ENCODE measurements around the gene TEN1. TPM values are rescaled to one million over a fixed set of nuclear protein-coding genes. Genes with fewer than 3 reads are reported as not detected.
"Not testable (repeated sequence)": the region's sequence is repeated elsewhere in the genome, so short reads cannot be mapped to it uniquely, and the experiment has no call there.

TEN1 gene
- total and polyA plus RNA-seq, 5 donors, result 8.5 to 22.5 (median 10.9) TPM

DNA sequence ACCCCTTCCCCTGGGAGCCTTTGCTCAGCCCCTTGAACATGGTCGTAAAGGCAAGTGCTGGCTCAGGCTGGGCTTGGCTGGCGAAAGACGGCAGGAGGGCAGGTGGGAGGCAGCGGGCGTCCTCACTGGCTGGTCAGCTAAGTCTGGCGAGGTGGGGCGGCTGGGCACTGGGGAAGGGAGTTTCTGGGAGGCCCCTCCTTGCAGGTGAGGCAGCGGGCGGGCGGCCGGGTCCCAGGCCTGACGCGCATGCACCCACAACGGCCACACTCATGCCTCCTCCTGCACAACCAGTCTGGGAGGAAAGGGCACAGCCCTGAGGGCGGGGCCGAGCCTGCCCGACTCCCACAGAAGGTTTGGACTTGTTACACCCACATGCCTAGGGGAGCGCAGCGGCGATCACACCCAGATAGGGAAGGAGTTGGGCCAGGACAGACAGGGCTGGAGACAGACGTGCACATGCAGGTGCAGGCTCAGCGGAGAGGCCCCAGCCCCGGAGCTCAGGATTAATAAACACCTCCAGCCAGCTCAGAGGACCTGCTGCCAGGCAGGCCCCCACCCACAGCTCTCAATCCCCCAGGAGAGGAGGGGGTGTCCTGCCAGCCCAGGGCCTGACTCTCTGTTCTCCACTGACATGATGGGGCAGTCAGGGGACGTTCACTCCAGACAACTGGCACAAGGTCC, 48.3 kb downstream of the TEN1 start, which contains the start of gene EVPL:
EVPL (minus strand) TSS at position 148 of the 681 bp plus-strand sequence; CDS start at position 40, 108 bp downstream.
- intact Hi-C loops (cut with DNase I), result no loop called here
- no peak within 1 kb of the TSS for H3K27ac ChIP-seq (ENCODE audit: low read length)
- peak in 2 of 3 donors; percentile 50 to 56 for DNase-seq
- H3K9me3 ChIP-seq (ENCODE audit: control insufficient read depth, low read length), result no peaks in the 10 kb centered on the region
- ATAC-seq, result peak in 1 of 2 donors; percentile 50
- 81% methylated on average over 24 of the region's 24 CpGs for WGBS
- no peaks in the 10 kb centered on the region for H3K4me1 ChIP-seq (ENCODE audit: control insufficient read depth, insufficient read depth, low read length)
- H3K27me3 ChIP-seq (ENCODE audit: control insufficient read depth, insufficient read depth), result no peaks in the 10 kb centered on the region
- no peak within 1 kb of the TSS for H3K4me3 ChIP-seq (ENCODE audit: low read length)

DNA sequence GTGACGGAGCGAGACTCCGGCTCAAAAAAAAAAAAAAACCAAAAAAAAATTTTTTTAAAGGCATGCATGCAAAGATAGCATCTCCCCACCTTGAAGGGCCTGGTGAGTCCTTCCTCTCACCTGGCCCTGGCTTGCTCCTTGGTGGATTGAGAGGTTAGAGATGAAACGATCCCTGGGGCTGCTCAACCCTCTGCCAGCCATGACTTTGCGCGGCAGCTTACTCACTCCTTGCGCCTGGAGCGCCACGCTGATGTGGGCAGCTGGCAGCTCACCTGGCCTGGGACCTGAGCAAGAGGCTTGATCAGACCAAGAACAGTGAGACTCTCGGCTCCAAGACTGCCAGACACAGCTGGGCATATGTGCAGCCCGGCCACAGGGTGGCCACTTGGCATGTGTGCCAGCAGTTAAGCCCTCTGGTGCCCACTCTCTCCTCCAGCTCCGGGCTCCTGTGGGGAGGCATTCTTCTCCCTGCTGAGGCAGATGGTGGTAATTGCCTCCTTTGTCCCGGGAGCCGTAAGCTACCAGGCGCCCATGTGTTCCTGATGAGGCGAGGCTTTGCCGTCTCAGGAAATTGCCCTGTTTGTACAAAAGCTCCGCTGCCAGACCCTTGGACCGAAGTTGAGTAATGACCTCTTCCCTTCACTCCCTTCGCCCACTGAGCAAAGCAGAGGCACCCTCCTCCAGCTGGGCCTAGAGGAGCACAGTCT, 53.2 kb downstream of the TEN1 start:
- no peak overlapping the region for H3K4me3 ChIP-seq (ENCODE audit: low read length)
- intact Hi-C loops (cut with DNase I), result no loop called here
- H3K27ac ChIP-seq (ENCODE audit: low read length), result no peak overlapping the region
- peak in 1 of 3 donors; percentile 29 for DNase-seq
- no peaks in the 10 kb centered on the region for H3K4me1 ChIP-seq (ENCODE audit: control insufficient read depth, insufficient read depth, low read length)
- H3K27me3 ChIP-seq (ENCODE audit: control insufficient read depth, insufficient read depth), result no peaks in the 10 kb centered on the region
- WGBS, result 87% methylated on average over 20 of the region's 20 CpGs
- ATAC-seq, result no peak
- H3K9me3 ChIP-seq (ENCODE audit: control insufficient read depth, low read length), result no peaks in the 10 kb centered on the region

DNA sequence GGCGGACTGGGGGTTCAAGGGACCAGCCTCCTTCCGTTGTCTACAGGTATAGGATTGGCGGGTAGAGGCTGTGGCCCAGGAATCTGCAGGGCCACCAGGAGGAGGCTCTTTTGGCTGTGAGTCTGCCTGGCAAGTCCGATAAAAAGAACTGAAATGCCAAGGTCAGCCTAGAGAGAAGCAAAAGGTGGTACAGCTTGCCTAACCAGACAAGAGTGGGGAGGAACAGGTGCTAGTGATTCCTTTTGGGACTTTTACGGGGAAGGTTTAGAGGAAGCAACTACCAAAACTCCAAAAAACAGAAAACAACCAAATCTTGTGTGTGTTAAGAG, 53.7 kb downstream of the TEN1 start:
- no peaks in the 10 kb centered on the region for H3K9me3 ChIP-seq (ENCODE audit: control insufficient read depth, low read length)
- no peaks in the 10 kb centered on the region for H3K27me3 ChIP-seq (ENCODE audit: control insufficient read depth, insufficient read depth)
- H3K27ac ChIP-seq (ENCODE audit: low read length), result no peak overlapping the region
- 94% methylated on average over 5 of the region's 5 CpGs for whole genome bisulfite sequencing
- DNase-seq (no peak), ATAC-seq (no peak)
- H3K4me1 ChIP-seq (ENCODE audit: control insufficient read depth, insufficient read depth, low read length), result no peaks in the 10 kb centered on the region
- no peak overlapping the region for H3K4me3 ChIP-seq (ENCODE audit: low read length)
- intact Hi-C loops (cut with DNase I), result no loop called here

DNA sequence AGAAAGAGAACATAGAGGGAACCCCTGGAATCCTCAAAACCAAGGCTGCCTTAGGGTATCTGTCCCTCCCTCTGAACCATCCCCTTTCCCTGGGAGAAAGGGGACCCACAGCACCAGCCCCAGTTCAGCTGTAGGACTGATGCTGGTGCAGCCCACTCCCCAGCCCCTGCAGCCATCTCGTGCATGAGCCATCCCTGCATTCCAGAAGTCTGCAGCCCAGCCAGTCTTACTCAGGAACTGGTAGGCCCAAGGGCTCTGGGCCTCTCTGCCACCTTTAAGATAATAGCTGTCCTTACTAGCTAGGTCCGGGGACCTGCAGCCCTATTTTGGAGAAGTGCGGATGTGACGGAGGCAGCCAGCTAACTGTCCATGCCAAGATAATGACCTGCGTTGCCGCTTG, 54.1 kb downstream of the TEN1 start:
- no peaks in the 10 kb centered on the region for H3K4me1 ChIP-seq (ENCODE audit: control insufficient read depth, insufficient read depth, low read length)
- H3K9me3 ChIP-seq (ENCODE audit: control insufficient read depth, low read length), result no peaks in the 10 kb centered on the region
- intact Hi-C loops (cut with DNase I), result no loop called here
- ATAC-seq, result no peak
- H3K4me3 ChIP-seq (ENCODE audit: low read length), result no peak overlapping the region
- WGBS, result 95% methylated on average over 6 of the region's 6 CpGs
- peak in 1 of 3 donors; percentile 20 for DNase-seq
- H3K27ac ChIP-seq (ENCODE audit: low read length), result no peak overlapping the region
- no peaks in the 10 kb centered on the region for H3K27me3 ChIP-seq (ENCODE audit: control insufficient read depth, insufficient read depth)

DNA sequence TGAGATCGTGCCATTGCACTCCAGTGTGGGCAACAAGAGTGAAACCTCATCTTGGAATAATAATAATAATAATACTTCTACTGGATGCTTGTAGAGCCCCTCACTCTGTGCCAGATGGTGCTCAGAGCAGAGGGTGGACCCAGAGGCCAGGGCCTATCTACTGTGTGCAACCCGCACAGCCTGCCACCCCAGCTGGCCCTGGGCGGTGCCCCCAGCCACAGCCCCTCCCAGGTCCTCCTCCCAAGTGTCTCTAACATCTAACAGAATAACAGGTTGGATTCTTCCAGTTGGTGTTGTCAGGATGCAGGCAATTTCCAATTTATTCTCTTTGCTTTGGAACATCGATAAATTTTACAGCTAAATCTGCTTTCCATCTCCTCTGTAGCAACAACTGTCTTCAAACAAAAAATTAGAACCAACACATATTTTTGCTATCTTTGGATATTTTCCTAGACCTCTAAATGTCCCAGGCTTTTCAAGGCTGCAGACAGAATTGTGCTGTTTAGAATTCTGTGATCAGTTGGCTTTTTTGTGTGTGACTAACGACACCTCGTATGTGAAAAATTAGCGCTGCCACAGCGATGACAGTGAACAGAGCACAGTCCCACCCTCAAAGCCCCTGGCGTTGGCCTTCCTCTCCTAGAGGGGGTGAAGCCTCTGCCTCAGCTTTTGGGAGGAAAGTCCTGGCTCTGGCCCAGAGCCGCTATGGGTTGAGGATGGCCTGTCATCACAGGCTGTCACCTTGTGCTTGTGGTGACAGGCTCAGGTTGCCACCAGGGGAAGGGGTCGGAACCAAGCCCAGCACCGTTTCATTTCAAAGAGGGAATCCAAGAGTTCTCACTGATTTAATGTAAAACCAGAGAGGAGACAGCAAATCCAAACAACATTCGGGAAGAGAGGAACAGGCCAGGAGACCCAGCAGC, 55.6 kb downstream of the TEN1 start:
- Histone ChIP-seq H3K27ac (ENCODE audit: low read length) (no peak overlapping the region), H3K4me1 (ENCODE audit: control insufficient read depth, insufficient read depth, low read length) (no peaks in the 10 kb centered on the region), H3K4me3 (ENCODE audit: low read length) (no peak overlapping the region), H3K27me3 (ENCODE audit: control insufficient read depth, insufficient read depth) (no peaks in the 10 kb centered on the region), H3K9me3 (ENCODE audit: control insufficient read depth, low read length) (no peaks in the 10 kb centered on the region)
- DNase-seq (peak in 1 of 3 donors; percentile 43), ATAC-seq (no peak)
- 69% methylated on average over 13 of the region's 13 CpGs for WGBS
- intact Hi-C loops (cut with DNase I), result no loop called here

DNA sequence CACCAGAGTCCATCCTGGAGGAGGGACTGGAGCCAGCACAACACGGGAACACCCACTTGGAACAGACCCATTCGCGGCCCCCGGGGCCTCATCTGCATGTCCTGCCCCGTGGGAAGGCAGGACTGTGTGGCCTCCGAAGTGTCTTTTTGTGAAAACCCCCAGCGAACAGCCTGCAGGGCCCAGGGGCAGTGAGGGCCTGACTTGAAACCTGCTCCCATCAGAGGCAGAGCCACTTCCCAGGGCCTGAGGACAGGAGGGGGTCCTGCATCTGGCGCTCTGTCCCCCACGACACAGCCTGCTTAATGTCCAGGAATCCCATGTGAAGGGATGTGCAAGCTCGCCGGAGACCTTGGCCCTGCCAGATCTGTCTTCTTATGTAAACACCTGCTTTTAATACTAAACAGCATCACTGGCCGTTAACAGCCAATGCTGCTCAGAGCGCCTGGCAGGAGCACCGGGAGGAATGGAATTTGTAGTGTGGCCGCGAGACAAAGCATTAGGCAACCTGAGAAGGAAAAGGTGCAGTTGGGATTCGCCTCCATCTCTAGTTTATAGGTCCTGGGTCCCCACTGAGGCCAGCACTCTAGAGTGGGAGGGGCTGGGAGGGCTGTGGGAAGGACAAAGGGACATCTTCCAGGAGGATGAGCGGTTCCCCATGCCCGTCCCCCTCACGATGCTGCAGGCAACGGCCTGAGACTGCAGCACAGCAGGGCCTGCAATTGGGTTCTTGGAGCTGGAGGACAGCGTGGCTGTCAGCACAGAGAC, 57.6 kb downstream of the TEN1 start:
- no peak overlapping the region for H3K4me3 ChIP-seq (ENCODE audit: low read length)
- DNase-seq, result no peak
- H3K27me3 ChIP-seq (ENCODE audit: control insufficient read depth, insufficient read depth), result no peaks in the 10 kb centered on the region
- intact Hi-C loops (cut with DNase I), result no loop called here
- H3K9me3 ChIP-seq (ENCODE audit: control insufficient read depth, low read length), result no peaks in the 10 kb centered on the region
- H3K27ac ChIP-seq (ENCODE audit: low read length), result no peak overlapping the region
- ATAC-seq, result peak; percentile 18 to 26
- WGBS, result 49% methylated on average over 22 of the region's 22 CpGs
- no peaks in the 10 kb centered on the region for H3K4me1 ChIP-seq (ENCODE audit: control insufficient read depth, insufficient read depth, low read length)

DNA sequence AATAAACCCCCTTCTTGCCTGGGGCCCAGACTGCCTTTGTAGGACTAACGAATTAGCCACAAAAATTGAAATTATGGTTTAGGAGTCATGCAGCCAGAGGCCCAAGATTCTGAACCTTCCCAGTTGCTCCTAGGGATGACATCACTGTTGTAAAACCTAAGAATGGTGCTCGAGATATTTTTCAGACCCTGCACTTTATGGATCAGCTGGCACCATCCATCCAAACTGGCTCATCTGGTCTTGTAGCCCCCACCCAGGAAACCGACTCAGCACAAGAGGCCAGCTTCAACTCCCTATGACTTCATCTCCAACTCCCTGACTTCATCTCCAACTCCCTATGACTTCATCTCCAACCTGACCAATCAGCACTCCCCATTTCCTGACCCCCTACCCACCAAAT, 59.0 kb downstream of the TEN1 start:
- no peaks in the 10 kb centered on the region for H3K27me3 ChIP-seq (ENCODE audit: control insufficient read depth, insufficient read depth)
- WGBS, result 79% methylated on average over 3 of the region's 3 CpGs
- no peaks in the 10 kb centered on the region for H3K4me1 ChIP-seq (ENCODE audit: control insufficient read depth, insufficient read depth, low read length)
- intact Hi-C loops (cut with DNase I), result no loop called here
- no peak for DNase-seq
- H3K4me3 ChIP-seq (ENCODE audit: low read length), result no peak overlapping the region
- H3K9me3 ChIP-seq (ENCODE audit: control insufficient read depth, low read length), result no peaks in the 10 kb centered on the region
- no peak overlapping the region for H3K27ac ChIP-seq (ENCODE audit: low read length)
- no peak for ATAC-seq

DNA sequence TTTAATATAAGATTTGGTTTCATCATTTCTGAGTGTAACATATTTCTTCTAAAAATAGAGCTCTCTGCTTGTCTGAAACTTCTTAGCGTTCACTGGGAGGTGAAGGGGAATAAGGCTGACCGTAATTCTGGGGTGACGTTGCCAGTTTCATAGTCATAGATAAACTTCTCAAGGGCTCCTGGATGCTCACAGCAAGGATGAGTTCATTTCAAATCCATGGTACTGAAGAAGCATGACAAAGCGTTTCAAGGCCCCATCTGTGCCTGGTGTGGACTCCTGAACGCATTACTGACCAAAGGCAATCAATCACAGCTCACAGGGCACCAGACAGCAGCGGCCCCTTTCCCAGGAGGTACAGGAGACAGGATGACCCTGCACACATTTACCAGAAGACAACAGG, 60.1 kb downstream of the TEN1 start:
- DNase-seq (no peak), ATAC-seq (no peak)
- WGBS, result 56% methylated on average over 6 of the region's 6 CpGs
- Histone ChIP-seq H3K4me1 (ENCODE audit: control insufficient read depth, insufficient read depth, low read length) (no peaks in the 10 kb centered on the region), H3K9me3 (ENCODE audit: control insufficient read depth, low read length) (no peaks in the 10 kb centered on the region), H3K27ac (ENCODE audit: low read length) (no peak overlapping the region), H3K4me3 (ENCODE audit: low read length) (no peak overlapping the region), H3K27me3 (ENCODE audit: control insufficient read depth, insufficient read depth) (no peaks in the 10 kb centered on the region)
- intact Hi-C loops (cut with DNase I), result no loop called here

DNA sequence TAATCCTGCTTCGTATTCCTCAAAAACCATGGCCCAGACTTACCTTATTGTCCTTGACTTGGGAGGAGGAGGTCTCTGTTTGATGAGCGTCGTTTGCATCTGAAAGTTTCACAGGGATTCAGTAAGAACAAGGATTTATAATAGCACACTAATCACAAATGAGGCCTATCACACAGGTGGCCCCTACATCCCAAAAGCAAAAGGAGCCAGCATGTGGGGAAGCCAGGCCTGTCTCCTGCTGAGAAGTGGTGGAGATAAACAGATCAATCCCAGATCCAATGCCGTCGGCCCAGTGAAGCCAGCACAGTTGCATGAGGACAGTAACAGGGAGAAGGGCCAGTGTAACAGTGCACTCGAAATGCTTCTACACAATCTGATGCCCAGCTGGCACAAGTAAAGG, 61.3 kb downstream of the TEN1 start:
- 75% methylated on average over 6 of the region's 6 CpGs for WGBS
- no peak overlapping the region for H3K27ac ChIP-seq (ENCODE audit: low read length)
- ATAC-seq (no peak), DNase-seq (no peak)
- H3K4me1 ChIP-seq (ENCODE audit: control insufficient read depth, insufficient read depth, low read length), result no peaks in the 10 kb centered on the region
- no peak overlapping the region for H3K4me3 ChIP-seq (ENCODE audit: low read length)
- H3K9me3 ChIP-seq (ENCODE audit: control insufficient read depth, low read length), result no peaks in the 10 kb centered on the region
- no peaks in the 10 kb centered on the region for H3K27me3 ChIP-seq (ENCODE audit: control insufficient read depth, insufficient read depth)
- intact Hi-C loops (cut with DNase I), result no loop called here

DNA sequence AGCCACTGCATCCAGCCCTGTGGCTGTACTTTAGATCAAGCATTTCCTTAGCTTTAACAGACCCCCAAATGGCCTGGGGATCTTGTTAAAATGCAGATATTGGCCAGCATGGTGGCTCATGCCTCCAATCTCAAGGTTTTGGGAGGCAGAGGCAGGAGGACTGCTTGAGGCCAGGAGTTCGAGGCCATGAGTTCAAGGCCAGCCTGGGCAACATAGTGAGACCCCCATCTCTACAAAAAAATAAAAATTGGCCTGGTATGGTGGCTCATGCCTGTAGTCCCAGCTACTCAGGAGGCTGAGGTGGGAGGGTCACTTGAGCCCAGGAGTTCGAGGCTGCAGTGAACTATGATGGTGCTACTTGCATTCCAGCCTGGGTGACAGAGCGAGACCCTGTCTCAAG, 63.8 kb downstream of the TEN1 start:
- ATAC-seq; intact Hi-C loops (cut with DNase I); H3K4me3 ChIP-seq (ENCODE audit: low read length); H3K27me3 ChIP-seq (ENCODE audit: control insufficient read depth, insufficient read depth); H3K4me1 ChIP-seq (ENCODE audit: control insufficient read depth, insufficient read depth, low read length); H3K9me3 ChIP-seq (ENCODE audit: control insufficient read depth, low read length); H3K27ac ChIP-seq (ENCODE audit: low read length); DNase-seq: not testable (repeated sequence)
- 99% methylated on average over 3 of the region's 3 CpGs for WGBS
